Right renal pelvis (tissue), 4 donors: Measurements from ENCODE around the gene NAV2. TPM values are rescaled to one million over a fixed set of nuclear protein-coding genes. Genes with fewer than 3 reads are reported as not detected.

ENCODE experiments used
- DNase-seq, 4 donors: peaks; one replicate each; pipeline ENCODE4 v3.0.0-alpha.2; 2013; ENCODE audit warnings: low read depth in 4 of 4, low spot score in 3 of 4, missing footprints in 1 of 4
- polyA plus RNA-seq, 4 donors: library from polyadenylated mRNA; unstranded; fragments of 120-200 nt; gene quantifications; one replicate each; pipeline ENCODE4 v1.2.1, GENCODE V29; 2013; ENCODE audit not compliant: insufficient read length in 4 of 4

Gene NAV2
- polyA plus RNA-seq, 4 donors = 33.2 to 55.2 (median 34.0) TPM

DNA sequence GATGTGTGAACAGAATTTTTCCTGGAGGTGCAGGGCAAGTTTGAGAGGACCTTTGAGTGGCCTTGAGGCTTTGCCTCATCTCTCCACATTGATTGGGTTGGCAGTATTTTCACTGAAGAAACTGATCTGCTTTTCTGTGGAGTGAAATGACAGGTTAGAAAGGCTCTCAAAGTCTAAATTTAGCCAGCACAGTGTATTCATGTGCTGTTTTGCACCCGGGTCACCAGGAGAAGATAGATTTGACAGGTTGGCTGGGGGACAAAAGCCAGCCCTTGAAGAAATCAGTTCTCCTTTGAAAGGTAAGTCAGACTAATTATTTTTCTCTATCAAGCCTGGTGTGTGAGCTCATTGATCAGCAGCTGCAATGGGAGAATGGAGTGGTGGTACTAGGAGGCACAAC, 294.7 kb downstream of the NAV2 start:
- no peak for DNase-seq

DNA sequence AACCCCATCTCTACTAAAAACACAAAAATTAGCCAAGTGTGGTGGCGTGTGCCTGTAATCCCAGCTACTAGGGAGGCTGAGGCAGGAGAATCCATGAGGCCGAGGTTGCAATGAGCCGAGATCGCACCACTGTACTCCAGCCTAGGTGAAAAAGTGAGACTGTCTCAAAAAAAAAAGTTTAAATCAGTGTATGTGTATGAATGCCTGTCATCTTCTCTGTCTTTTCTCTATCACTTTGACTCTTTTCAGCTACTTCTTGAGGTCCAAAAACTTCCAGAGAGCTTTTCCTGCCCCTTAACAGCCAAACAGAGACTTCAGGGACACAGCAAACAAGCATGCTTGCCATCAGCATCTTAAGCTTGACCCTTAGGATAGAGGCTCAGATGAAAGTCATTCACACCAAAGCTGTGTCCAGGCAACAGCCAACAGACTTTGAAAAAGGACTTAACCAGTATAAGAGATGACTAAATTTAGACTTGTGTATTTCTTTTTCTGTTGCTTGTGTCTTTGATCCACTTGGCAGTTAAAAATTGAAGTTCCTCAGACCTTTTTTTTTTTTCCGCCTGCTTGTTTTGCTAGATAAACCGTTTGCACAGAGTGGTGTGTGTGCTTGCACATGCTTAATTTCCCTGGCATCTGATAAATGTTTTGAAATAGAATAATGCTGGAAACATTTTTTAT, 295.7 kb downstream of the NAV2 start:
- no peak for DNase-seq

DNA sequence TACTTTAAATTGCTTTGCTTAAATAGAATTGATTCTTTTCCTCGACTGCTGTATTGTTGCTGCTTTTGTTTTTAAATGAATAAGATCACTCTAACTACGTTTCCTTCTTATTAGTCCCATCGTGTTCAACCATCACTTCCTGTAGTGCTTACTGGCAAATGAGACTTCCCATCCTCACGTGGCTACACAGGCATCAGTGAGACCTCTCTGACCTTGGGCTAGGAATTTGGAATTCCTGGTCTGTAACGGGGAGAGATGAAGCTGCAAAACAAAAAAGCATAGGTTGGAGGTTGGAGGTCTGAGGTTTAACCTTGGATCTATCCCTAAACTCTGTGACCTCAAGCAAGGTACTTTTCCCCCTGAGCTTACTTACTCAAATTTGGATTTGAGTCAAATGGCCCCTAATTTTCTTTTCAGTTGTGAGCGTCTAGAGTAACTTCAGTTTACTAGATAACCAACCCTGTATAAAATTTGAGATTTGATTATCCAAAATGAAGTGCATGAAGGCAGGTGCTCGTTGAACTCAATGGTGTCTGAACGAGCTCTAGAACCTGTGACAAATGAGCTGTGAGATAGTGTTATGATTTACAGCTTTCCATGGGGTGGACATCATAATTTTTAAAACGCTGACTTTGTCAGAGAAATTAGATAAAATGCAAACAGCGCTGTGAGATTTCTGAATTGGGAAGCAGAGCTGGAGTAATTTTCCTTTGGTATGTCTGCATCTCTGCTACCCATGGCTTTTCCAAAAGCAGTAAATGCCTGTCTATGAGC, 296.4 kb downstream of the NAV2 start:
- DNase-seq = no peak

DNA sequence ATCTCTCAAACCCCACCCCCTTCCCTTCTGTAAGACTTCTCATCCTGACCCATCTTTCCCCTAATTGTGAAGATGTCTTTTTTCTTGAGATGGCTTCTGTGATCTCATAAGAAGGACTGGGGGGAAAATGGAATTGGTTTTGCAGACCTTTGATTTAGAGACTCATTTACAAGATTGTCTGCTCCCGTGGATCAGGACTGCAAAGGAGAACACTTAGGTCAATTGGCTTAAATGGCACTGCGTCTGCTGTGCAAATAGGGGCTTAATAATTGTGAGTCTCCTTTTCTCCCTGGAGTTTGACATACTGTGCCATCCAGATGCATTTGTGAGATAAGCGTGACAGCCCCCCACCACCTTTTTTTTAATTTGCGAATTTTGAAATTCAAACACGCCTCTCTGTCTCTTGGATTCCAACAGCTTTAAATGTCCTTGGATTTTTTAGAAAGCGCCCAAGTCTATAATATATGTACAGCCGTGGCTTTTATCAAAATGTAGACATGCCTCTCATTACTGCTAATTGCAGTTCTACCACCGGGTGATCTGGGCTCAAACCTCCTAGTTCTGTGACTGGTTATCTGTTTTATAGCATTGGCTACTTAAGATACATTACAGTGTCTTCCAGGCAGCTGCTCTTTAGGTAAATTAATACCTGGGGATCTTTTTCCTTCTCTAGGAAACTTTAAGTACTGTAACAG, 297.7 kb downstream of the NAV2 start:
- DNase-seq = no peak

DNA sequence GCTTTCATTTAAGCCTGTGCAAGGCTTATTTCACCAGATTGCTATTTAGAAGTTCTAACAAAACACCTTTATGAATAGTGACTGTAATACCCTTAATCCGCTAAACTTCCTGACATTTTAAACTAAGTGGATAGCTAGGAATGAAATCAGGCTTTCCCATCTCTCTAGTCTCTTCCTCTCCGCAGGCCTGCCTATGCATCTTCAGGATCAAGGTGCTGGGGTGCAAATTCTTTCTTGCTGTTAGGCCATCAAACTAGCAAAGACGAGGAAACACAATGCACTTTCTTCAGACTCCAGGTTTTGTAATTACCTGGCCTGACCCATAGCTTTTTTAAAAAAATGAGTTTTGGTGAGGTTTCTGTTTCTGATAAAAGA, 298.2 kb downstream of the NAV2 start:
- no peak for DNase-seq

DNA sequence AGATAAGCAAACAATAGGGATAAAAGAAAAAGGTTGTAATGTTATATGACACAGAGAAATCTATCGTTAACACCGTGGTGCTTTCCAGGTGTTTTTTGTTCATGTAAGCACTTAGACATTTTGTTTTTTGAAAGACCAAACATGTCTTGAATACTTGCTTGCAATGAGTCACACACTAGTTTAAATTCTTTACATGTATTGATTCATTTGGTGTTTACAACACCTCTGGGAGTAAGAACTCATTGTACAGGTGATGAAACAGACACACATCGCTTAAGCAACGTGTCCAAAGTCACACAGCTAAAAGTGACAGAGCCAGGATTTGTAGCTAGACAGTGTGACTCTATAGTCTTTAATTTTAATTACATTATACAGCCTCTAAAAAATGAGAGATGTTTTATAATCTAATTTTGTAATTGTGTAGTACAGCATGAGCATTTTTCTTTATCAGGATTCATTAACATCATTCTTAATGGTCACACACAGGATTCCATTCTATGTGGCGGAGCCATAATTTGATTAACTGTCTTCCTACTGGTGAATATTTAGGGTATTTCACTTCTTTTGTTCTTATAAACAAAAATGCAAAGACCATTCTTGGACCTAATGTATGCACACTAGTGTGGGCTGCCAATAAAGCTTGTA, 298.8 kb downstream of the NAV2 start:
- DNase-seq = no peak

DNA sequence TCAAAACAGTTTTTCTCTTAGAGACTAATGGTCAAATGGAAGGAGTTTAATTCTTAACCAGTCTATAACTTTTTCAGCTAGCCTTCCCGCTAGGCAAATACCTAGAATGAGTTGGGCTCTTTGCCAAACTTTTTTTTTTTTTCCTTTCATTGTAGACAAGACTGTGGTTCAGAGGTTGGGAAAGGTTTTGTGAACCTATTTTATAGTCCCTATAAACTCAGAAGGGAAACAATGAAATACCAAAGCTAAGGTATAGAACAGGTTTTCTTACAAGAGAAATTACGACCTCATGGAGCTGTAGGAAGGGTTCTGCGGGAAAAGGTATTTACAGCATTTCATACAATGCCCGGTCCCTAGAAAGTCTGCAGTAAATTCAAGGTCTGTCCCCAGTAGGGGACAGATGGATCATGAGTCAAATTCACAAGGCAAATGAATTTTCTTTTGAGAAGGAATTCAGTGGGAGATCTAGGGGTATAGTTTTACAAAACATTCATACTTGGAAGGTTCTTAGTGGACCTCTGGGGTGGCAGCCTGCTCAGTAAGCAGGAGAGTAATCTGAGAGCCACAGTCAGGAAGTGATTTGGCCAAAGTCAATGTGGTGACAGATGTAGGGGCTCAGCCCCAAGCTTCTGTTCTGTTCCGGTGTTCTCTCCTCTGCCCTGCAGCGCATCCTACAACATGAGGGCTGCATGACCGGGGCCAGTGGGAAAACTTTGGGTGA, 300.9 kb downstream of the NAV2 start:
- DNase-seq = peak in 1 of 4 donors; percentile 50

DNA sequence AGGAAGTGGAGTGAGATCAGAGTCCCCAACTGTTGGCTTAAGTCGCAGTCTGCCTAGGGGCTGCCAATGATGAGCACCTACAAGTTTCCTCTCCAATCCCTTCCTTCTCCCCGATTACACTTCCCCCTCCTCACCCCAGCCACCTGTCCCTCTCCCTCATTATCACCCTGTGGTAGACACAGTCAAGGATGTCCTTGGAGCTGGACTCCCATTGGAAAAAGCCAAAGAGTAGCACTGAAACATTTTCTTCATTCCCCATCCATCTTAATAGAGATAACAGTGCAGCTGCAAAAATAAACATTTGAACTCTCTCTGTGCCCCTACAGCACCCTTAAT, 301.4 kb downstream of the NAV2 start:
- DNase-seq = no peak

DNA sequence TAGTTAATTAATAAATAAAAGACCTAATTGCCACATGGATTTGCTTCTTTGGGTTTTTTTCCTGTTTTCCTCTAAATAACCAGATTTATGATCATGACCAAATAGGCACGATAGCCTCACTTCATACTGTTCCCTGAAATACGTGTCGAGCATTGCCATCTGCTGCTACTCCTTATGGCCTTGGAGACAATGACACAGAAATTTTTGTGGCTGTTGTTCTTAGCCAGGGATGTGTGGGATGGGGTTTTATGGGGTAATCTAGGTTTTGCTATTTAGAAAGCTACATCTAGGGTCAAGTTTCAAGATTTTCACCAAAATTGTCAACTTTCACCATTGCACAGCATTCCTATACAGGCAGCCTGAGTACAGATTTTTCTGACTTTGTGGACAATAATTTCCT, 302.5 kb downstream of the NAV2 start:
- DNase-seq = no peak

DNA sequence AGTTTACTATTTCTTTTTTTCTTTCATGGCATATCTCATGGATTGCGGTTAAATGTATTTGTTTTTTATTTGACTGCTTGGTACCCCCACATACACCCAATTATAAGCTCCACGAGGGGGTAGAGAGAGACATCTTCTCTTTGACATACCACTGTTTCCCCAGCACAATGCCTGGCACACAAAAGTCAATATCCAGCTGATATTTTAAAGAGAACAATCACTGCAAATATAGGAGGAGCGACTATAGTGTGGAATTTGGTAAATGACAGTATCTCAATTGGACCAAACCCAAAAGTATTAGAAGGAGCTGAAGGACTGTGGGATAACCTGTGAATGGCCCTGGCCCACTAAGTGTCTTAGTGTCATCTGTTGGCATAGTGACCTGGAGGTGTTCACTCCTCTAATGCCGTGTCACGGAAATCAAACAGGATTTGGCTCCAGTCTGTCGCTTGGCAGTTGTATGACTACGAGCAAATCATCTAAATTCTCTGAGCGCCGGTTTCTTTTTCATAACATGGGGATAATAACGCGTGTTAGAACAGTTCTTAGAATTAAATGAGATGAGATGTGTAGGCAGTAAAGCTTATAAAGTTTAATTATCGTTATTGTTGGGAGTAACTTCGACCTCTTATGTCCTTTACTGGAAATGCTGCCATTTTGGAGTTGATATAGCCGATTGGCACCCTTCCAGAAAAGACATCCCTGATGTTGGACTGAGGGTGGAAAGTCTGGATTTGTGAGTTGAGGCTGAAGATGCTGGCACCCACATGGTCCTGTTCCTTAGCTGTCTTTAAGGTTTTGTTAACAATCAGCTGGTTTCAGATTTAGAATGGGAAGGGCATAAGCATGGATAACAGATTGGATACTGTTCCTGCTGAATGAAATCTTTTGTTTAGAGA, 303.1 kb downstream of the NAV2 start:
- DNase-seq = no peak

DNA sequence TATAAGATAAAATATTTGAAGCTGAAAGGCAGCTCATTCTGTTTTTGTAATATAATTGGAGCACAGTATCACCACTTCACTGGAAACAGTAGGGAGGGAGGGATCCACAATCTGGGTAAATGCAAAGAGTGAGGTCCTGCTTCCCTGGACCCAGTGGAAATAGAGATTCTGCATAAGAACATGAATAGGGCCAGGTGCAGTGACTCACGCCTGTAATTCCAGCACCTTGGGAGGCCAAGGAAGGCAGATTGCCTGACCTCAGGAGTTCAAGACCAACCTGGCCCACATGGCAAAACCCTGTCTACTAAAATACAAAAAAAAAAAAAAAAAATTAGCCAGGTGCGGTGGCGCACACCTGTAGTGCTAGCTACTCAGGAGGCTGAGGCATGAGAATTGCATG, 303.9 kb downstream of the NAV2 start:
- no peak for DNase-seq

DNA sequence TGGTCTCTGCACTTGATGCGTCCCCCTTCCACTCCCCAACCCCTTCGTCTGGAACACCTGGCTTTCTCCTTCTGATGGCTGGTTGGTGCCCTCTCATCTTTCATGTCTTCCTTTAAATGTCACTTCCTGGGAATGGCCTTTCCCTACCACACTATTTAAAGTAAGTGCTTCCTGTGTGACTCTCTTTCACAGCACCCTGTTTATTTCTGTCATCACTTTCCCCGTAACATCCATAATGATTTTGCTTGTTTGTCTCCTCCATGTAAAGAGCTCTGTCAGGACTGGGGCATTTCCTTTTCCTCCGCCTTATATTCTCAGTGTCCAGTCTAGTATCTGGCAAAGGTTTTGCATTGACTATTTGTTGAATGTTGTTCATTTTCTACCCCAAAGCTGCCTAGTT, 304.7 kb downstream of the NAV2 start:
- DNase-seq = no peak

DNA sequence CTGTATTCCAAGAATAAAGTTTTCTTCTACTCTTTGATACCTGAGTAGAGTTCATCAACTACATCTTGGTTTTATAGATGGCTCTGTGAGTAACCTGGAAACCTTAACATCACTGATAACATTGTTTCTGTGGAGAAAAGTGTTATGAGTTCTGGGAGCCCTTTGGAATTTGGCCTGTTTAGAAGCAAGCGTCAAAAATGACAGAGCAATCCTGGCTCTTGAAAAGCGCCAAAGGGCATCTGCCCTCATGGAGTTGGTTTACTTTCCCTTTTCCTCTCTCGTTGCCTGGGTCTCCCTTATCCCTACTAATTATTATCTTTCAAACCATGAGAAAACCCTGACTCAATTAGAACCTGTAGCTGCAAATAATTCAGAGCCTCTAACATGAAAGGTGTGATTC, 307.6 kb downstream of the NAV2 start:
- DNase-seq = no peak

DNA sequence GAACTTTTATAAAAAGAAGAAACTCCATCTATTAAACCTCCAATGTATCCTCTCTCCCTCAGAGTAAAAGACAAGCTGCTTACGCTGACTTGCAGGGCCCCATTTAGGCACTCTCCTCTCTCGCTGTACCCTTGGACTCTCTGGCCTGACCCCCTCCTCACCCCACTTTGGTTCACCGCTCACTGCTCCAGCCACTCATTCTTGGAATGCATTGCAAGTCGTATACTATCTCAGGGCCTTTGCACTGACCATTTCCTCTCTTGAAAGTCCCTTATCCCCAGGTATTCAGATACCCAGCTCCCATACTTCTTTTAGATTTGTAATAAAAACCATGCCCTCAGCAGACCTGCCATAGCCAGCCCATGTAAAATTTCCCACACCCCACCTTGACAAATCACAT, 308.1 kb downstream of the NAV2 start:
- no peak for DNase-seq

DNA sequence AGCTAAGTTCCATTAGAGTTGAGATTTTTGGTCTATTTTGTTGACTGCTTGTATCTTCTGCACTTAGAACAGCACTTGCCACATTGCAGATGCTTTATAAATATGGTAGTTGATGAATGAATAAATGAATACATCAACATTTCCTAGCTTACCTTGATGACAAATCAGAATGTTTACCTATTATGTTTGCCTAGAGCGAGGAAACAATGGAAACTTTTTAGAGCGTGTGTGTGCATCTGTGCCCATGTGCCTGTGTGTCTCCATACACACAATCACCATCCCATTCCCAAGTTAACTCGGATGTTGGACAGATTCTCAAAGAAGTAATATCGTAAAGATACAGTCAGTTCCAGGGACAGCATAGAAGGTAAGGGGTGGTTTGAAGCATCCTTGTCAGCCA, 308.6 kb downstream of the NAV2 start:
- DNase-seq = no peak

DNA sequence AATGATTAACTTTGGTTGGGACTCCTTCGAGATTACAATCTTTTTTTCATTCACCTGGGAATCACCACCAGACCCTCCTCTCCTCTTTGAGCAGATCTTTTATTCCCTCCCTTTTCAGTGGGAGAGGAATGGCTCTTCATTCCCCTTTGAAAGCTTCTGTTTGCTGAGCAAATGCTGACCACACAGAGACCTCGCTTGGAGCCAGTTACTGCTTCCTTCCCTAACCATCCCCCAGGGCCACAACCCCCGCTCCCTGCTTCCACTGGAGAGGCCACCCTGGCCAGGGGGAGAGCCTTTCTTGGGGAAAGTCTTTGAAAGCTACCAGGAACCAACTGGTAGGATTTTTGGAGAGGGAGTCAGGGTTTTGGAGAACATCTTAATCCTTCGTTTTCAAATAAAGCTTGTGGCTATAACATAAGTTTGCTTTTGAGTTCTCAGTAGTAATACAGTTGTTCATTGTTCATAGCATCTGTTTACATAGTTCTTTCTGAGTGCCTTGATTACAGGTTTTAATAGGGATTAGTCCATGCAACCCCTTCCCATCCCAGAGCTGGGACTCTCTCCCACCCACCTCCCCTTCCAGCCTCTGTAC, 309.2 kb downstream of the NAV2 start:
- no peak for DNase-seq

DNA sequence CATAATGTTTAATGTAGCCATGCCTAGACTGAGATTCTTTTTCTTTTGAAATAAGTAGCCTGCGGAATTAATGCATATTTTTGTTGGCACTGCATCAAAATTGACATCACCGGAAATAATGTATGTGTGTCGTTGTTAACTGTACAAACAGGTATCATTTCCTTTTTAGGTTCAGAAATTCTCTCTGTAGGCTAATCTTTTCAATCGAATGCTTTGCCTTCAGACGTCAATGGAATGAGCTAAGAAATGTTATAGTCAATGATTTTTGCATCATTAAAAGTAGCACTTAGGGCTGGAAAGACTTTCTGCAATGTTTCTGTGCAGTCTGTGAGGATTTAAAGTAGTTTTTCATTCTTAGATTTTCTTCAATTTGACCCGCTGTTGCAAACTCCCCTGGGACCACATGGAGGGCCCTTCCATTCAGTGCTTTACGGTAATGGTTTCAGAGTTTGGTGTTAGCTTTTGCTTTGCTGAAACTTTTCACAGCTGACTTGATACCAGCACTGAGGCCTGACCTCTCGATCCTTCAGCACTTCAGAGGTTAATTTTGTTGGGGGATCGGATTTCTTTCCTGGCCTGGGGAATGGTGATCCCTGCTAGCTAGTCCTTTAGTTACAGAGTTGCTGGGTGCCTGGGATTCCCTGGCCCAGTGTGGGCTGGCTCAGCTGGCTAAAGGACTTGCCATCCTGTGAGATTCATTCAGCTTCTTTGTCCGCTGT, 309.9 kb downstream of the NAV2 start:
- peak in 3 of 4 donors; percentile 66 to 82 (median 75) for DNase-seq

DNA sequence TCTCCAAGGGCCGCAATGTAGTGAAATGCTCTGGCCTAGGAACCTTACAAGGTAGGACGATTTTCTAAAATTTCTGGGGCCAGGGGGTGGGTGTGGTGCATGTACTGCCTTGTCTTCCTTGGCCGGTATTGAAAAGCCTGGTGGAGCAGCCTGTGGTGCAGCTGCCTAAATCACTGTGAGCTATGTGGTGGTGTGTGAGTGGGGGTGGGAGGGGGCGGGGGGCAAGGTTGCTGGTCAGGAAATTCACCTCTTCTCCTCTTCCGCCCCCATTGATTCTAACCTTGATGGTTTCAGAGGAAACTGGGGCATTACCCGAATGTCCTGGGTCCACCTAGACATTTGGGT, 310.4 kb downstream of the NAV2 start:
- DNase-seq = no peak
